Lower leg skin (tissue), 4 donors: ENCODE measurements around the gene EGF. TPM values are rescaled to one million over a fixed set of nuclear protein-coding genes. Genes with fewer than 3 reads are reported as not detected.

Experiments
- DNase-seq, 2 donors: peaks; one replicate each; pipeline ENCODE4 v3.0.0-alpha.2; 2019; ENCODE audit warnings: low spot score in 2 of 2
- H3K4me3 ChIP-seq: fragments of 200-600 bp; sonication (generic); 2 replicates; pipeline ENCODE4 v1.5.1; 2017; ENCODE audit warnings: mild to moderate bottlenecking, low read depth; ENCODE audit not compliant: poor library complexity, severe bottlenecking
- CTCF ChIP-seq, 3 donors: fragments of 450-650 bp; IDR thresholded peaks; one replicate each; pipeline ENCODE4 v1.5.1; 2016; ENCODE audit warnings: antibody characterized with exemption in 3 of 3, mild to moderate bottlenecking in 3 of 3, moderate library complexity in 2 of 3
- POLR2A ChIP-seq, 2 donors: fragments of 450-650 bp; IDR thresholded peaks; one replicate each; pipeline ENCODE4 v1.6.1; 2016 to 2017; ENCODE audit warnings: antibody characterized with exemption in 2 of 2, mild to moderate bottlenecking in 1 of 2, moderate library complexity in 1 of 2
- WGBS, 2 donors: methylation state at CpG; one replicate each; pipeline ENCODE4 v1.1.5; 2018; 5-methylcytosine and 5-hydroxymethylcytosine counted together
- intact Hi-C: fragments of 100-400 bp; cut with DNase I; formaldehyde crosslinking; loops from one replicate; pipeline ENCODE4 v1.15.0; 2023; ENCODE audit warnings: low total_unique reads
- total RNA-seq, 4 donors: library from RNA; depleted of rRNA; stranded (reverse); fragments of >200 nt; gene quantifications; one replicate each; pipeline ENCODE4 v1.1.0, GENCODE V29; 2016

EGF gene
- total RNA-seq, 4 donors from 2014 or later: 1.5 to 3.9 (median 2.3) TPM

- DNase-seq: no peak
- WGBS, 2 donors: 33 to 42% methylated on average over 5 of the region's 5 CpGs
- TF ChIP-seq CTCF (IDR thresholded peaks at IDR 0.05): no peak
- no peak for TF ChIP-seq POLR2A (IDR thresholded peaks at IDR 0.05)
Observed at GRCh38 chr4:110020139-110020538, 107.5 kb downstream of the EGF start.

GRCh38 chr4:110020646-110021443 lies 108.2 kb downstream of the EGF start:
- no peak overlapping the region for H3K4me3 ChIP-seq
- no peak for DNase-seq
- TF ChIP-seq POLR2A (IDR thresholded peaks at IDR 0.05) (no peak), CTCF (IDR thresholded peaks at IDR 0.05) (no peak)
- WGBS, 2 donors: 50 to 67% methylated on average over 4 of the region's 4 CpGs
- intact Hi-C loops: no loop called here

More at GRCh38 chr4:110020139-110020538, 107.5 kb downstream of the EGF start:
- intact Hi-C loops: no loop called here
- H3K4me3 ChIP-seq: no peak overlapping the region

GRCh38 chr4:110022457-110022856 lies 109.8 kb downstream of the EGF start:
- no peak overlapping the region for H3K4me3 ChIP-seq
- no peak for TF ChIP-seq POLR2A (IDR thresholded peaks at IDR 0.05)
- TF ChIP-seq CTCF (IDR thresholded peaks at IDR 0.05): no peak
- DNase-seq: no peak
- 86% methylated on average over 4 of the region's 4 CpGs for WGBS, 2 donors
- intact Hi-C loops: no loop called here

- TF ChIP-seq CTCF (IDR thresholded peaks at IDR 0.05) (no peak), POLR2A (IDR thresholded peaks at IDR 0.05) (no peak)
- no peak overlapping the region for H3K4me3 ChIP-seq
- WGBS, 2 donors: 93 to 96% methylated on average over 1 of the region's 1 CpG
- no peak for DNase-seq
- intact Hi-C loops: no loop called here
Observed at GRCh38 chr4:110025056-110025455, 112.4 kb downstream of the EGF start.

GRCh38 chr4:110025718-110026117 lies 113.0 kb downstream of the EGF start:
- no peak overlapping the region for H3K4me3 ChIP-seq
- no peak for DNase-seq
- TF ChIP-seq POLR2A (IDR thresholded peaks at IDR 0.05) (no peak), CTCF (IDR thresholded peaks at IDR 0.05) (no peak)
- intact Hi-C loops: no loop called here
- whole genome bisulfite sequencing, 2 donors: 70 to 76% methylated on average over 3 of the region's 3 CpGs

- intact Hi-C loops: no loop called here
- peak in 1 of 2 donors; percentile 40 for DNase-seq
- TF ChIP-seq CTCF (IDR thresholded peaks at IDR 0.05) (no peak), POLR2A (IDR thresholded peaks at IDR 0.05) (no peak)
Observed at GRCh38 chr4:110032603-110033002, 119.9 kb downstream of the EGF start.

More at GRCh38 chr4:110032603-110033002, 119.9 kb downstream of the EGF start:
- H3K4me3 ChIP-seq: no peak overlapping the region
- 74 to 75% methylated on average over 7 of the region's 7 CpGs for WGBS, 2 donors
